Parathyroid adenoma (tissue), 2 donors: ENCODE measurements around the gene MYO5B.

ENCODE experiments used
- H2AFZ ChIP-seq: fragments of 300-600 bp; sonication (generic); one replicate; pipeline ENCODE4 v1.7.0; 2017; ENCODE audit warnings: antibody characterized with exemption, mild to moderate bottlenecking
- H3K27ac ChIP-seq: fragments of 300-600 bp; sonication (generic); one replicate; pipeline ENCODE4 v1.7.0; 2017
- H3K27me3 ChIP-seq: fragments of 300-600 bp; sonication (generic); one replicate; pipeline ENCODE4 v1.7.0; 2017; ENCODE audit warnings: low read length; ENCODE audit not compliant: control insufficient read depth, insufficient read depth
- H3K36me3 ChIP-seq: fragments of 300-600 bp; sonication (generic); one replicate; pipeline ENCODE4 v1.7.0; 2017; ENCODE audit warnings: low read length; ENCODE audit not compliant: control insufficient read depth, insufficient read depth
- H3K4me1 ChIP-seq: fragments of 300-600 bp; sonication (generic); one replicate; pipeline ENCODE4 v1.7.0; 2017; ENCODE audit warnings: control low read depth
- H3K4me2 ChIP-seq: fragments of 300-600 bp; sonication (generic); one replicate; pipeline ENCODE4 v1.7.0; 2017; ENCODE audit warnings: low read length
- H3K4me3 ChIP-seq: fragments of 300-600 bp; sonication (generic); one replicate; pipeline ENCODE4 v1.7.0; 2017; ENCODE audit warnings: low read depth, low read length
- H3K79me2 ChIP-seq: fragments of 300-600 bp; sonication (generic); one replicate; pipeline ENCODE4 v1.7.0; 2017; ENCODE audit warnings: control low read depth
- H3K9ac ChIP-seq: fragments of 300-600 bp; sonication (generic); one replicate; pipeline ENCODE4 v1.7.0; 2017; ENCODE audit warnings: mild to moderate bottlenecking
- H3K9me3 ChIP-seq: fragments of 300-600 bp; sonication (generic); one replicate; pipeline ENCODE4 v1.7.0; 2017; ENCODE audit warnings: low read length; ENCODE audit not compliant: control insufficient read depth
- TF ChIP-seq, protein P1 (sequence below): fragments of 300-600 bp; sonication (generic); IDR thresholded peaks from one replicate; pipeline ENCODE4 v1.7.0; 2017; ENCODE audit warnings: antibody characterized with exemption, mild to moderate bottlenecking
- donor health status: primary hyperparathyroidism.

The MYO5B gene

DNA sequence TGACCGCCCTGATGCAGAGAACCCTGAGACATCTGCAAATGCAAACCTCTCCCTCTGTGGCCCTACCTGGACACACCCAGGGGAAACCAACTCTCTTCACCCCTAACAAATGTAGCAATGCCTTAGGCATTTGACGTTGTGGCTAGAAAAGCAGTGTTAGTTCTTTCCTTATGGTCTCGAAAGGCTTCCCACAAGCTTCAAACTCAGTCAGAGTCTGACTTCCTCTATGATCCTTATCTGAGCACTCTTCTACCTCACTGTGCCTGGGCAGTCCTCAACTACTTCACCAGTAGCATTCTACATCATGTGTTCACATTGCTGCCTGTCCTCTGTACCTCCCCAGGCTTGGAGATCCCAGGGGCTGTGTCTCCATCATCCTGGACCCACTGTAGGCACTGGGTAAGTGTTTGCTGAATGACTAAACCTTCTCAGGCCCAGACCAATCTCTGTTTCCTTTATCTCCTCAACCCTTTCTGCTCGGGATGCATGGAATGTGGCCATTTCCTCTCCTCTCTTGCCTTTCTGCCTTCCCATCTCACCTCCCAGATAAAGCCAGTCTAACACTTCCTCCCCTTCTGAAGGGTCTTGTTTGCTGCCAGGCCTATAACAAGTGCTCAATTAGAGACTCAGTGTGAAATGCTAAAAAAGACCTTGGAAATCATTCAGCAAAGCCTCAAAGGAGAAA lies 289.9 kb downstream of the MYO5B start:
- no peaks in the 10 kb centered on the region for H3K9me3 ChIP-seq
- H3K79me2 ChIP-seq, result no peaks in the 10 kb centered on the region
- H3K27me3 ChIP-seq, result no peaks in the 10 kb centered on the region
- H3K4me2 ChIP-seq, result no peak overlapping the region
- H3K4me3 ChIP-seq, result no peak overlapping the region
- TF ChIP-seq, protein P1, sequence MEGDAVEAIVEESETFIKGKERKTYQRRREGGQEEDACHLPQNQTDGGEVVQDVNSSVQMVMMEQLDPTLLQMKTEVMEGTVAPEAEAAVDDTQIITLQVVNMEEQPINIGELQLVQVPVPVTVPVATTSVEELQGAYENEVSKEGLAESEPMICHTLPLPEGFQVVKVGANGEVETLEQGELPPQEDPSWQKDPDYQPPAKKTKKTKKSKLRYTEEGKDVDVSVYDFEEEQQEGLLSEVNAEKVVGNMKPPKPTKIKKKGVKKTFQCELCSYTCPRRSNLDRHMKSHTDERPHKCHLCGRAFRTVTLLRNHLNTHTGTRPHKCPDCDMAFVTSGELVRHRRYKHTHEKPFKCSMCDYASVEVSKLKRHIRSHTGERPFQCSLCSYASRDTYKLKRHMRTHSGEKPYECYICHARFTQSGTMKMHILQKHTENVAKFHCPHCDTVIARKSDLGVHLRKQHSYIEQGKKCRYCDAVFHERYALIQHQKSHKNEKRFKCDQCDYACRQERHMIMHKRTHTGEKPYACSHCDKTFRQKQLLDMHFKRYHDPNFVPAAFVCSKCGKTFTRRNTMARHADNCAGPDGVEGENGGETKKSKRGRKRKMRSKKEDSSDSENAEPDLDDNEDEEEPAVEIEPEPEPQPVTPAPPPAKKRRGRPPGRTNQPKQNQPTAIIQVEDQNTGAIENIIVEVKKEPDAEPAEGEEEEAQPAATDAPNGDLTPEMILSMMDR, result no peak
- no peak overlapping the region for H2AFZ ChIP-seq
- H3K4me1 ChIP-seq, result peaks cover 17% of the 10 kb centered on the region
- no peak overlapping the region for H3K9ac ChIP-seq
- no peak overlapping the region for H3K27ac ChIP-seq
- no peaks in the 10 kb centered on the region for H3K36me3 ChIP-seq

DNA sequence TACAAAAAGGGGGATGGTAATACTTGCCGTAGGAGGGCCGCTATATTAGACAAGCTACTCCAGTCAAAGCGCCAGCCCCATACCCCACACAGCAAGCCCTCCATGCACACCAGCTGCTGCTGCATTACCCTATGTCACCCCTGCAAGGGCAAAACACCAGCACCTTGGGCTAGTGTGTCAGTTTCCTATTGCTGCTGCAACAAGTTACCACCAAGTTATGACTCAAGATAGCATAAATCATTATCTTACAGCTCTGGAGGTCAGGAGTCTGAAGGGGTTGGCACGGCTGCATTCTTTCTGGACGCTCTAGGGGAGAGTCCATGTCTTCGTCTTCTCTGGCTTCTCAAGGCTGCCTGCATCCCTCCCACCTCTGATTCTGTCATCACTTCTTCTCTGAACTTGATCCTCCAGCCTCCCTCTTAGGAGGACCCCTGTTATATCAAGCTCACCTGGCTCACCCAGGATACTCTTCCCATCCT lies 293.0 kb downstream of the MYO5B start:
- TF ChIP-seq, protein P1, result no peak
- Histone ChIP-seq H3K79me2 (no peaks in the 10 kb centered on the region), H3K36me3 (no peaks in the 10 kb centered on the region), H3K9ac (no peak overlapping the region), H3K9me3 (no peaks in the 10 kb centered on the region), H3K4me3 (no peak overlapping the region), H3K4me2 (no peak overlapping the region), H2AFZ (no peak overlapping the region), H3K4me1 (peaks cover 8% of the 10 kb centered on the region), H3K27me3 (no peaks in the 10 kb centered on the region), H3K27ac (no peak overlapping the region)

DNA sequence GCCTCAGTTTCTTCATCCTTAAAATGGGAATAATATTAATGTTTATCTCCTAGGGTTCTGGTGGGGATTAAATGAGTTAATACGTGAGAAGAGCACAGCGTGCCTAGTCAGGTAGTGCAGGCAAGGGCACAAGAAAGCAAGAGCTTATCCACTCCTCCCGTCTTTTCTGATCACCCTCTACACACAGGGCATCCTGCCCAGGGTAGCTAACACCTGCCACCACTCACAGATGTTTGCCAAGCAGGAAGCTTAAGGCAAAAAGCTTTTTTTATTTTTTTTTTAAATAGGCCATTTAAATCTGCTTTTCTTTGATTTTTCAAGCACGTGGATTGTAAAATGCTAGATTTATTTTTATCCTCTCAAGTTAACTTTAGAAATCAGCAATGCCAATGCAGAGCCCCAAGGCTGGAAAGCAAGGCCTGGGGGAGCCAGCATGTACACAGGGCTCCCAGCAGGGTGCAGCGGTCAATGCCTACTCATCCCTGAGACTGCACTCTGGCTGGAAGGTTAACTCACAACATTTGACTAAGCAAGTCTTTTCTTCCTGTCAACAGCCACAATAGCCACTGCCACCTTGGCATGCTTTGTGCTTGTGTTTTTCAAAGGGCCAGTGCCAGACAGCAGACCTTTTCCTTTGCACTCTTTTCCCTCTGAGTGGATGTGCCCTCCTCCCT lies 295.2 kb downstream of the MYO5B start:
- TF ChIP-seq, protein P1, result peak; percentile 19

DNA sequence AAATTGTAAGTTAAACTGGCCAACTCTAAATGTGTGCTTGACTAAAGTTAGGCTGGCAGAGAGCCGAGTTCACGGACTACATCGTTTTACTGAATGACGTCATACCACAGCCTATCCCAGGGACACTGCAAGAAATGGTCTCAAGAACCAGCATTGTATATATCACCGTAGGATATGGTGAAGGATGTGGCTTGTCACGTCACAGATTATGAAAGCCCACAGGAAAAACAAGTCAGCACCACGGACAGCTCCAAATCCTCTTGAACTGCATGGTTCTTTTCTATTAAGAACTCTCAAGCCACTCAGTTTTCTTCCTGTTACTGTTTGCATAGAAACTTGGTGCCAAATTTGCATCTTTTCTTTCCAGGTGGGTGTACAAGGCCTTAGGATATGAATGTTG lies 296.5 kb downstream of the MYO5B start:
- TF ChIP-seq, protein P1, result no peak

More for the DNA sequence above, 295.2 kb downstream of the MYO5B start:
- H2AFZ ChIP-seq, result no peak overlapping the region
- no peak overlapping the region for H3K9ac ChIP-seq
- no peak overlapping the region for H3K27ac ChIP-seq
- peaks cover 8% of the 10 kb centered on the region for H3K4me1 ChIP-seq
- H3K79me2 ChIP-seq, result no peaks in the 10 kb centered on the region
- no peaks in the 10 kb centered on the region for H3K9me3 ChIP-seq
- H3K4me3 ChIP-seq, result no peak overlapping the region
- H3K36me3 ChIP-seq, result no peaks in the 10 kb centered on the region
- no peak overlapping the region for H3K4me2 ChIP-seq
- H3K27me3 ChIP-seq, result no peaks in the 10 kb centered on the region

More for the DNA sequence above, 296.5 kb downstream of the MYO5B start:
- H3K27ac ChIP-seq, result no peak overlapping the region
- H3K9ac ChIP-seq, result no peak overlapping the region
- H3K4me3 ChIP-seq, result no peak overlapping the region
- H3K4me2 ChIP-seq, result no peak overlapping the region
- H2AFZ ChIP-seq, result no peak overlapping the region
- H3K4me1 ChIP-seq, result peaks cover 8% of the 10 kb centered on the region
- no peaks in the 10 kb centered on the region for H3K27me3 ChIP-seq
- no peaks in the 10 kb centered on the region for H3K9me3 ChIP-seq
- no peaks in the 10 kb centered on the region for H3K36me3 ChIP-seq
- H3K79me2 ChIP-seq, result no peaks in the 10 kb centered on the region
